Measurements from ENCODE around the gene ASAP2. TPM values are rescaled to one million over a fixed set of nuclear protein-coding genes. Genes with fewer than 3 reads are reported as not detected.
A peak's percentile ranks its signal among the peaks of the same experiment; 100 is the strongest.

Gene ASAP2
- total RNA-seq, 1 experiment from 2014 or later = 12.6 TPM

DNA sequence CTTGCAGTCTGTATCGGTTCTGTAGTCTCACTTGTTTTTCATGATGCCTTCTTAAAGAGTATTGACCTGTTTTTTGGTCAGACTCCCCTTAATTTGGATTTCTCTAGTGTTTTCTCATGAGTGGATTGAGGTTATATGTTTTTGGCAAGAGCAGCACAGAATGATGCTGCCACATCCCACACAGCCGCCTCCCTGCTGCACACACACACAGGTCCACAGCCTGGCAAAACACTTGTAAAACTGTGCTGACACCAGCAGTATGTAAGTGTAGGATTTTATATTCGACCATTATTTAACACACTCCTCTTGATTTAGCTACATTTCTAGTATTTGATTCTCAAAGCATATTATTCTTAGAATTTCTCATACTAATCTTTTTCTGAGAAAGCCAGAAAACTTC, 148.7 kb downstream of the ASAP2 start:
- Histone ChIP-seq H3T11ph (ENCODE audit: low read length) (no peak overlapping the region), H3K14ac (ENCODE audit: insufficient read depth, low read length) (no peak overlapping the region), H3K79me1 (ENCODE audit: insufficient read depth, low read depth, low read length, poor library complexity, severe bottlenecking) (no peaks in the 10 kb centered on the region), H3K23me2 (ENCODE audit: insufficient read length, low read depth, low read length, poor library complexity, severe bottlenecking) (no peaks in the 10 kb centered on the region), H2BK12ac (ENCODE audit: insufficient read length, low read depth, low read length) (no peak overlapping the region), H2BK5ac (ENCODE audit: insufficient read length, low read length) (no peak overlapping the region), H2BK20ac (ENCODE audit: low read depth, low read length, poor library complexity, severe bottlenecking) (no peak overlapping the region), H3K27me3 (ENCODE audit: insufficient read depth, low read length) (no peaks in the 10 kb centered on the region), H3K56ac (ENCODE audit: insufficient read length, low read depth, low read length) (no peak overlapping the region), H2AFZ (ENCODE audit: low read length) (no peak overlapping the region), H3K9me3 (ENCODE audit: control insufficient read depth, low read depth, low read length) (no peaks in the 10 kb centered on the region), H2BK120ac (ENCODE audit: low read depth, low read length, poor library complexity, severe bottlenecking) (no peak overlapping the region), H4K91ac (ENCODE audit: insufficient read length, low read depth, low read length) (no peak overlapping the region), H4K8ac (replicated peaks; ENCODE audit: insufficient read length, low read depth, low read length) (no peak overlapping the region), H3K27ac (ENCODE audit: insufficient read length, low read depth, low read length) (no peak overlapping the region), H3K4me1 (ENCODE audit: insufficient read depth, low read length) (peaks cover 4% of the 10 kb centered on the region; the same call in 1 of the 2 replicates), H3K4me2 (ENCODE audit: insufficient read depth, insufficient read length, low read length) (no peak overlapping the region), H2BK15ac (ENCODE audit: low read depth, low read length) (no peak overlapping the region), H4K20me1 (ENCODE audit: control insufficient read depth, insufficient read depth, insufficient read length) (no peaks in the 10 kb centered on the region), H4K5ac (ENCODE audit: insufficient read length, low read depth, low read length) (no peak overlapping the region), H3K9ac (ENCODE audit: extremely low read depth, insufficient read length, low read length) (no peak overlapping the region), H3K4ac (ENCODE audit: low read depth, low read length) (no peak overlapping the region), H3K23ac (ENCODE audit: insufficient read length, low read depth, low read length) (no peak overlapping the region), H3K18ac (ENCODE audit: insufficient read length, low read depth, low read length) (no peak overlapping the region), H3K79me2 (ENCODE audit: insufficient read depth, low read length) (no peaks in the 10 kb centered on the region), H2AK5ac (ENCODE audit: insufficient read length, low read length) (no peak overlapping the region)
- WGBS (ENCODE audit: extremely low coverage, insufficient read length, low lambda C conversion rate) = no CpG with 5 or more reads among the region's 3 CpGs
- Mint-ChIP-seq H3K9me3 (no peaks in the 10 kb centered on the region), H3K4me1 (peaks cover 21 to 24% of the 10 kb centered on the region in 2 experiments), H3K4me3 (no peak overlapping the region), H3K27me3 (ENCODE audit: low read depth) (no peaks in the 10 kb centered on the region), H3K36me3 (ENCODE audit: insufficient read depth in 1 of 3, low read depth in 3 of 3) (peaks cover 16 to 59% (median 42%) of the 10 kb centered on the region in 3 experiments; a peak in 6 of 7 replicates), H3K27ac (peak overlapping the region in 1 of 3 experiments; percentile 67; a peak in 2 of 7 replicates)
- no peak for DNase-seq
- TF ChIP-seq, protein P1, sequence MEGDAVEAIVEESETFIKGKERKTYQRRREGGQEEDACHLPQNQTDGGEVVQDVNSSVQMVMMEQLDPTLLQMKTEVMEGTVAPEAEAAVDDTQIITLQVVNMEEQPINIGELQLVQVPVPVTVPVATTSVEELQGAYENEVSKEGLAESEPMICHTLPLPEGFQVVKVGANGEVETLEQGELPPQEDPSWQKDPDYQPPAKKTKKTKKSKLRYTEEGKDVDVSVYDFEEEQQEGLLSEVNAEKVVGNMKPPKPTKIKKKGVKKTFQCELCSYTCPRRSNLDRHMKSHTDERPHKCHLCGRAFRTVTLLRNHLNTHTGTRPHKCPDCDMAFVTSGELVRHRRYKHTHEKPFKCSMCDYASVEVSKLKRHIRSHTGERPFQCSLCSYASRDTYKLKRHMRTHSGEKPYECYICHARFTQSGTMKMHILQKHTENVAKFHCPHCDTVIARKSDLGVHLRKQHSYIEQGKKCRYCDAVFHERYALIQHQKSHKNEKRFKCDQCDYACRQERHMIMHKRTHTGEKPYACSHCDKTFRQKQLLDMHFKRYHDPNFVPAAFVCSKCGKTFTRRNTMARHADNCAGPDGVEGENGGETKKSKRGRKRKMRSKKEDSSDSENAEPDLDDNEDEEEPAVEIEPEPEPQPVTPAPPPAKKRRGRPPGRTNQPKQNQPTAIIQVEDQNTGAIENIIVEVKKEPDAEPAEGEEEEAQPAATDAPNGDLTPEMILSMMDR (conservative IDR thresholded peaks at IDR 0.05) = no peak

All from H9 (cell line).